NT2/D1 (cell line): Measurements from ENCODE around the gene GMDS.

ENCODE experiments used
- YY1 ChIP-seq: IDR thresholded peaks from 2 replicates; pipeline ENCODE4 v1.6.1; 2011; ENCODE audit not compliant: insufficient read length, insufficient read depth
- ZNF274 ChIP-seq: IDR thresholded peaks from 2 replicates; pipeline ENCODE4 v1.6.1; 2011; ENCODE audit warnings: mild to moderate bottlenecking, low read depth, low read length

GRCh38 chr6:1697688-1698351 is 547.6 kb downstream of the GMDS start:
- TF ChIP-seq ZNF274: no peak
- TF ChIP-seq YY1: no peak
